ENCODE results near the gene VSTM2B.
"Not testable (repeated sequence)": the region's sequence is repeated elsewhere in the genome, so short reads cannot be mapped to it uniquely, and the experiment has no call there.

VSTM2B gene

GRCh38 chr19:29525901-29526729, at the start of gene VSTM2B:
Gene VSTM2B, plus strand, starts transcription at chr19:29525994. Its CDS starts 590 bp downstream, at chr19:29526584.
- no peak for DNase-seq

GRCh38 chr19:29476528-29476927, 49.3 kb upstream of the VSTM2B start:
- no peak for DNase-seq

- DNase-seq: no peak
Measured at GRCh38 chr19:29477831-29478577, 47.8 kb upstream of the VSTM2B start.

GRCh38 chr19:29478578-29479565, 46.9 kb upstream of the VSTM2B start:
- no peak for DNase-seq

- no peak for DNase-seq
Measured at GRCh38 chr19:29479941-29480340, 45.9 kb upstream of the VSTM2B start.

GRCh38 chr19:29480507-29480906, 45.3 kb upstream of the VSTM2B start:
- DNase-seq: no peak

- DNase-seq: no peak
Measured at GRCh38 chr19:29482855-29483640, 42.7 kb upstream of the VSTM2B start.

GRCh38 chr19:29483641-29483920, 42.2 kb upstream of the VSTM2B start:
- DNase-seq: no peak

GRCh38 chr19:29483944-29484581, 41.7 kb upstream of the VSTM2B start:
- no peak for DNase-seq

GRCh38 chr19:29484876-29485275, 40.9 kb upstream of the VSTM2B start:
- no peak for DNase-seq

GRCh38 chr19:29485293-29485692, 40.5 kb upstream of the VSTM2B start:
- no peak for DNase-seq

GRCh38 chr19:29486961-29487360, 38.8 kb upstream of the VSTM2B start:
- DNase-seq: not testable (repeated sequence)

- DNase-seq: no peak
Measured at GRCh38 chr19:29487432-29487831, 38.4 kb upstream of the VSTM2B start.

GRCh38 chr19:29488316-29488715, 37.5 kb upstream of the VSTM2B start:
- DNase-seq: no peak

GRCh38 chr19:29489172-29489951, 36.4 kb upstream of the VSTM2B start:
- DNase-seq: no peak

- DNase-seq: no peak
Measured at GRCh38 chr19:29491491-29491890, 34.3 kb upstream of the VSTM2B start.

GRCh38 chr19:29491995-29492577, 33.7 kb upstream of the VSTM2B start:
- no peak for DNase-seq

GRCh38 chr19:29492769-29493168, 33.0 kb upstream of the VSTM2B start:
- no peak for DNase-seq

GRCh38 chr19:29495091-29495490, 30.7 kb upstream of the VSTM2B start:
- no peak for DNase-seq

GRCh38 chr19:29495901-29496441, 29.8 kb upstream of the VSTM2B start:
- no peak for DNase-seq
